Upper lobe of left lung (tissue), 4 donors: ENCODE results near the gene SEC23IP.

Source experiments
- EP300 ChIP-seq, 4 donors: sonication (generic); formaldehyde crosslinking; IDR thresholded peaks; one replicate each; pipeline ENCODE4 v1.5.1; 2017; ENCODE audit warnings: antibody characterized with exemption in 4 of 4, control low read depth in 2 of 4
- POLR2A ChIP-seq, 4 donors: fragments of 450-650 bp; IDR thresholded peaks; one replicate each; pipeline ENCODE4 v1.5.1; 2016 to 2017; ENCODE audit warnings: antibody characterized with exemption in 4 of 4, mild to moderate bottlenecking in 2 of 4
- POLR2AphosphoS5 ChIP-seq, 2 donors: sonication (generic); formaldehyde crosslinking; IDR thresholded peaks; one replicate each; pipeline ENCODE4 v1.5.1; 2017; ENCODE audit warnings: antibody characterized with exemption in 2 of 2
- TF ChIP-seq, protein P1 (sequence below), 6 experiments: fragments of 450-650 bp in 4 of 6; fragments of 200-600 bp in 2 of 6; sonication (generic) in 2 of 6; IDR thresholded peaks; one replicate each; pipeline ENCODE4 v1.5.1; 2016 to 2019; ENCODE audit warnings: antibody characterized with exemption in 6 of 6

DNA sequence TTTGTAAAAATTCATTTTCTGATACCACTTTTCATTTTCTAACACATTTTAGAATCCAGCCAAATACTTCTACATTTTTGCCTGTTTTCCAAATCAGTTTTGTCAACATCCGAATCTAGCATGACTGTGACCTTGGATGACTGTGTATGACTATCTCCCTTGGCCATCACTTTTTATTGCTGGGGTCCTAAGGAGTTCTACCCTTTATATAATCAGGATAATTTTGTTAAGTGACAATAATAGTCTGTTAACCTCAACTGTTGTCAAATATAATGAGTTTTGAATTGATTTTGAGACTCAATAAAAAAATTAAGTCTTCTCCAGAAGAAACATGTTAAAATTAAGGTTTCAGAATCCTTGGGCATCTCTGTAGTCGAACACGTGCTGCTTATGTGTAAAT, 53.3 kb downstream of the SEC23IP start:
- TF ChIP-seq, protein P1, sequence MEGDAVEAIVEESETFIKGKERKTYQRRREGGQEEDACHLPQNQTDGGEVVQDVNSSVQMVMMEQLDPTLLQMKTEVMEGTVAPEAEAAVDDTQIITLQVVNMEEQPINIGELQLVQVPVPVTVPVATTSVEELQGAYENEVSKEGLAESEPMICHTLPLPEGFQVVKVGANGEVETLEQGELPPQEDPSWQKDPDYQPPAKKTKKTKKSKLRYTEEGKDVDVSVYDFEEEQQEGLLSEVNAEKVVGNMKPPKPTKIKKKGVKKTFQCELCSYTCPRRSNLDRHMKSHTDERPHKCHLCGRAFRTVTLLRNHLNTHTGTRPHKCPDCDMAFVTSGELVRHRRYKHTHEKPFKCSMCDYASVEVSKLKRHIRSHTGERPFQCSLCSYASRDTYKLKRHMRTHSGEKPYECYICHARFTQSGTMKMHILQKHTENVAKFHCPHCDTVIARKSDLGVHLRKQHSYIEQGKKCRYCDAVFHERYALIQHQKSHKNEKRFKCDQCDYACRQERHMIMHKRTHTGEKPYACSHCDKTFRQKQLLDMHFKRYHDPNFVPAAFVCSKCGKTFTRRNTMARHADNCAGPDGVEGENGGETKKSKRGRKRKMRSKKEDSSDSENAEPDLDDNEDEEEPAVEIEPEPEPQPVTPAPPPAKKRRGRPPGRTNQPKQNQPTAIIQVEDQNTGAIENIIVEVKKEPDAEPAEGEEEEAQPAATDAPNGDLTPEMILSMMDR (IDR thresholded peaks at IDR 0.05) = no peak
- TF ChIP-seq POLR2AphosphoS5 (IDR thresholded peaks at IDR 0.05) = no peak
- TF ChIP-seq POLR2A (IDR thresholded peaks at IDR 0.05) = no peak
- TF ChIP-seq EP300 (IDR thresholded peaks at IDR 0.05) = no peak
